IPS-NIHi7 (cell line): Measurements from ENCODE around the gene KRTAP10-7.
"Not testable (repeated sequence)": the region's sequence is repeated elsewhere in the genome, so short reads cannot be mapped to it uniquely, and the experiment has no call there.

Source experiments
- DNase-seq: peaks from one replicate; pipeline ENCODE4 v3.0.0; 2012; ENCODE audit warnings: mixed read lengths; ENCODE audit errors: extremely low spot score

The KRTAP10-7 gene

GRCh38 chr21:44590311-44590721 is 10.1 kb upstream of the KRTAP10-7 start:
- no peak for DNase-seq

GRCh38 chr21:44590897-44591800 is 9.2 kb upstream of the KRTAP10-7 start:
- not testable (repeated sequence) for DNase-seq

GRCh38 chr21:44591801-44592130 is 8.6 kb upstream of the KRTAP10-7 start:
- DNase-seq, result not testable (repeated sequence)

- DNase-seq, result no peak
Observed at GRCh38 chr21:44592446-44593311, 7.7 kb upstream of the KRTAP10-7 start, which contains the start of gene KRTAP10-6. TSS of gene KRTAP10-6 (minus strand) at chr21:44592505. CDS start at chr21:44592484, 21 bp downstream.

GRCh38 chr21:44593598-44594405 is 6.6 kb upstream of the KRTAP10-7 start:
- DNase-seq, result no peak

- DNase-seq, result no peak
Observed at GRCh38 chr21:44594406-44594916, 5.9 kb upstream of the KRTAP10-7 start.

GRCh38 chr21:44595524-44595923 is 4.9 kb upstream of the KRTAP10-7 start:
- DNase-seq, result no peak

GRCh38 chr21:44596068-44596725 is 4.2 kb upstream of the KRTAP10-7 start:
- DNase-seq, result no peak

- DNase-seq, result no peak
Observed at GRCh38 chr21:44598061-44598460, 2.3 kb upstream of the KRTAP10-7 start.

GRCh38 chr21:44599264-44600029 is 950 bp upstream of the KRTAP10-7 start:
- DNase-seq, result no peak

- DNase-seq, result not testable (repeated sequence)
Observed at GRCh38 chr21:44601091-44601490, 694 bp downstream of the KRTAP10-7 start.

- no peak for DNase-seq
Observed at GRCh38 chr21:44601596-44602462, 1.4 kb downstream of the KRTAP10-7 start.

GRCh38 chr21:44602463-44602850 is 2.1 kb downstream of the KRTAP10-7 start:
- DNase-seq, result no peak

- no peak for DNase-seq
Observed at GRCh38 chr21:44603109-44603875, 2.9 kb downstream of the KRTAP10-7 start.

- DNase-seq, result no peak
Observed at GRCh38 chr21:44603911-44604310, 3.5 kb downstream of the KRTAP10-7 start.

- DNase-seq, result no peak
Observed at GRCh38 chr21:44606495-44606894, 6.1 kb downstream of the KRTAP10-7 start.

GRCh38 chr21:44609193-44609592 is 8.8 kb downstream of the KRTAP10-7 start:
- no peak for DNase-seq

GRCh38 chr21:44610157-44610843 is 9.9 kb downstream of the KRTAP10-7 start:
- DNase-seq, result not testable (repeated sequence)
